Effector memory CD8-positive, alpha-beta T cell (primary cell): ENCODE data around the gene EVI5.

Experiments used
- ATAC-seq: fragments of 150-1000 bp; cut with Tn5 transposase; replicated peaks from 2 replicates; pipeline ENCODE4 v1.10.0; 2021; ENCODE audit warnings: mild to moderate bottlenecking, moderate library complexity
- DNase-seq, 3 experiments: peaks; one replicate each; pipeline ENCODE4 v3.0.0; 2021
- H3K27ac Mint-ChIP-seq, 2 donors: one replicate each; pipeline ENCODE4 v1.8.0; 2022; ENCODE audit warnings: mild to moderate bottlenecking in 2 of 2, mixed read lengths in 2 of 2, moderate library complexity in 2 of 2
- H3K27me3 Mint-ChIP-seq, 2 donors: one replicate each; pipeline ENCODE4 v1.8.0; 2022; ENCODE audit warnings: mixed read lengths in 2 of 2
- H3K36me3 Mint-ChIP-seq: one replicate; pipeline ENCODE4 v1.8.0; 2022; ENCODE audit warnings: mild to moderate bottlenecking, moderate library complexity, mixed read lengths; ENCODE audit not compliant: insufficient read depth
- H3K4me1 Mint-ChIP-seq, 2 donors: one replicate each; pipeline ENCODE4 v1.8.0; 2022; ENCODE audit warnings: low read depth in 2 of 2, mixed read lengths in 2 of 2
- H3K4me3 Mint-ChIP-seq, 2 donors: one replicate each; pipeline ENCODE4 v1.8.0; 2022; ENCODE audit warnings: mild to moderate bottlenecking in 2 of 2, mixed read lengths in 2 of 2, moderate library complexity in 2 of 2
- H3K9me3 Mint-ChIP-seq, 2 donors: one replicate each; pipeline ENCODE4 v1.8.0; 2022; ENCODE audit warnings: mixed read lengths in 2 of 2

EVI5 gene

GRCh38 chr1:92515796-92516201 lies 269.1 kb downstream of the EVI5 start:
- Mint-ChIP-seq H3K27ac (no peak overlapping the region), H3K4me1 (no peaks in the 10 kb centered on the region), H3K4me3 (no peak overlapping the region), H3K27me3 (no peaks in the 10 kb centered on the region), H3K9me3 (no peaks in the 10 kb centered on the region), H3K36me3 (no peaks in the 10 kb centered on the region)
- DNase-seq (no peak), ATAC-seq (no peak)

GRCh38 chr1:92511541-92511940 lies 273.4 kb downstream of the EVI5 start:
- Mint-ChIP-seq H3K4me1 (no peaks in the 10 kb centered on the region), H3K9me3 (no peaks in the 10 kb centered on the region), H3K27me3 (no peaks in the 10 kb centered on the region), H3K27ac (no peak overlapping the region), H3K36me3 (no peaks in the 10 kb centered on the region), H3K4me3 (no peak overlapping the region)
- ATAC-seq: no peak
- DNase-seq: no peak

DNA sequence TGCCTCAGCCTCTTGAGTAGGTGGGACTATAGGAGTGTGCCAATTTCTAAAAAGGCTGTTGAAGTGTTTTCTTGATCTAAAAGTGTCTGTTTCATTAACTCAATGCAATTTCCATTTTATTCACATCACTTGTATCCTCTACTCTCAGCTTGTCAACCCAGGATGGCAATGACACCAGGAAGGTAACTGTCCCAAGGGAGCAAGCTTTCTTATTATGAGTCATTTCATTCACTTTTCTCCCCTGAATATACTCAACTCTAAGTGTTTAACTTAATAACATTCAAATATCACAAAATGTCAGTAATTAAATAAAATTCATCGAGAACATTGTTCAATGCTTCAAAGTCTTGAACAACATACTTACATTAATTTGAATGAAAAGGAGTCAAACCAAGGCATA lies 275.3 kb downstream of the EVI5 start:
- Mint-ChIP-seq H3K27me3 (no peaks in the 10 kb centered on the region), H3K4me1 (peaks cover 0 to 2% of the 10 kb centered on the region in 2 donors), H3K9me3 (no peaks in the 10 kb centered on the region), H3K36me3 (no peaks in the 10 kb centered on the region), H3K27ac (no peak overlapping the region), H3K4me3 (no peak overlapping the region)
- ATAC-seq (no peak), DNase-seq (no peak)

DNA sequence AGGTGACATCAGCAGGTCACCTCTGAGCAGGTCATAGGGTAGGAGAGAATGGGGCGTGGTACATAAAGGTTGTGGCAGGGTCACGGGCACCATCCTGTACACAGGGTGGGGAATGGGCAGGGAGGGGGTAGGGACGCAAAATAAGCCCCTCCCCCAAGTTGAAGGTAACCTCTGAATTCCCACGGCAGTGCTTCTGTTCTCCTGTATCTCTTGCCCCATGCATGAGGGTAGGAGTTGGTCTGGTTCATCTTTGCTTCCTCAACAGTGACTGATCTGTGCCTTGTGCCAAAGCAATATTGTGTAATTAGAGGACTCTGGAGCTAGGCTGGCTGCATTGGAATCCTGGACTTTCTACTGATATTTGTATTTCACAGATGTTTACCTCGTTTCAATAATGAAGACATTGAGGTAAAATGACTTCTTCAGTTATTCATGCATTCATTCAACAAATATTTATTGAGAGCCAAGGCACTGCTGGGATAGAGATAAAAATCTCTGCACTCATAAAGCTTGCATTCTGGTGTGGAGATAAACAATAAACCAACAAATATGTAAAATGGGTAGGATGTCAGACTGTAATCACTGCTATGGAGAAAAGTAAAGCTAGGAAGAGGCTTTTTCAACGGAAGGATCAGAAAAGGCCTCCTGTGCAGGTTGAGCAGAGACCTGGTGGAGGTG lies 279.8 kb downstream of the EVI5 start:
- Mint-ChIP-seq H3K4me1 (peaks cover 3 to 7% of the 10 kb centered on the region in 2 donors), H3K27ac (no peak overlapping the region)
- ATAC-seq: no peak

DNA sequence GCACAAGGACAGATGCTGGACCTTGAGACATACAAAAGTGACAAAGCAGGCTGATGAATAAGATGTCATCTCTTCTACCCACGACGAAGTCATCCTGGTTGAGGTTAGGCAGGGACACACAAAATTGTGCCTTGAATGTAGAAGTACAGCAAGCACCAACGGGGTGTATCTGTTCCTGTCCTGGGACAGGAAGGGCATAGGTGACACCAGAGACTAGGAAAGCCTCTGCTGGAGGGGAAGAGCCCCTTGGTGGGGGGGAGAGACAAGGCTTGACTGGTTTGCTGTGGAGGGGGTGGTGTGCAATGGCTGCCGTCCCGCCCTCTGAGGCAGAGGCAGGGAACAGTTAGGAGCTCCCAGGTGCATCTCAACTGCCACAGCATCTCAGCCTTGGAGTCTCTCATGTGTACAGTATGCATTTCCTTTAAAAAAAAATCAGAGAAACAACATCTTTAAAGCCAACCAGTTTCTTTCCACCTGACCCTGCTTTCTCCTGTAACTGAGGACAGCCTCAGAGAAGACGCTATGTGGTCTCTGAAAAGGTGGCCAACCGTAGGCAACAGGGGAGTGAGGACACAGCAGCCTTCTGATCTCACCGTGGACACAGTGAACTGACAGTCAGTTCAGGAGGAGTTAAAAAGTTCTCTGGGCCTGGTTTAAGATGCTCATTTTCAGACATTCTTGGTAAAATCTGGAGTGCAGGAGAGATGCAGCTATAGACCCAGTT lies 280.5 kb downstream of the EVI5 start:
- no peak for DNase-seq
- peak overlapping the region; percentile 11 to 47 for H3K27ac Mint-ChIP-seq
- H3K4me1 Mint-ChIP-seq: peaks cover 3 to 7% of the 10 kb centered on the region in 2 donors
- no peaks in the 10 kb centered on the region for H3K9me3 Mint-ChIP-seq
- H3K27me3 Mint-ChIP-seq: no peaks in the 10 kb centered on the region
- H3K36me3 Mint-ChIP-seq: no peaks in the 10 kb centered on the region
- no peak overlapping the region for H3K4me3 Mint-ChIP-seq
- ATAC-seq: no peak

More for the DNA sequence above, 279.8 kb downstream of the EVI5 start:
- Mint-ChIP-seq H3K9me3 (no peaks in the 10 kb centered on the region), H3K4me3 (no peak overlapping the region), H3K36me3 (no peaks in the 10 kb centered on the region), H3K27me3 (no peaks in the 10 kb centered on the region)
- DNase-seq: no peak

DNA sequence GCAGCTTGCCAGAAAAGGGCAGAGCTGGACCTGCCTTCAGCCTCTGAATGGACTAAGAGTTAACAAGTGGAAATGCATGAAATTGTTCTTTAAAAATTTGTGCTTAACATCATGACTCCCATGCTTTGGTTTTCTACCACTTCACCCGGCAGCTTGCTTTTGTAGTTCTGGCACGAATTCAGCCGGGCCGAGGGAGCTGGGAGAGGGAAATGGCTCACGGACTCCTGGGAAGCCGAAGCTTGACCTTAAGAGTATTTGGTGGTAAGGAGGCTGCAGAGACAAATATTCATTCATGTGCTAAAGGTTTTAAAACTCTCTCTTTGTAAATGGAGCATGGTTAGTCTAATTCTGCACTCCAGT lies 281.0 kb downstream of the EVI5 start:
- H3K4me1 Mint-ChIP-seq: peaks cover 3 to 7% of the 10 kb centered on the region in 2 donors
- peak overlapping the region; percentile 11 to 47 for H3K27ac Mint-ChIP-seq
- H3K27me3 Mint-ChIP-seq: no peaks in the 10 kb centered on the region
- H3K9me3 Mint-ChIP-seq: no peaks in the 10 kb centered on the region
- H3K36me3 Mint-ChIP-seq: no peaks in the 10 kb centered on the region
- H3K4me3 Mint-ChIP-seq: no peak overlapping the region
- ATAC-seq: no peak
- DNase-seq: no peak

DNA sequence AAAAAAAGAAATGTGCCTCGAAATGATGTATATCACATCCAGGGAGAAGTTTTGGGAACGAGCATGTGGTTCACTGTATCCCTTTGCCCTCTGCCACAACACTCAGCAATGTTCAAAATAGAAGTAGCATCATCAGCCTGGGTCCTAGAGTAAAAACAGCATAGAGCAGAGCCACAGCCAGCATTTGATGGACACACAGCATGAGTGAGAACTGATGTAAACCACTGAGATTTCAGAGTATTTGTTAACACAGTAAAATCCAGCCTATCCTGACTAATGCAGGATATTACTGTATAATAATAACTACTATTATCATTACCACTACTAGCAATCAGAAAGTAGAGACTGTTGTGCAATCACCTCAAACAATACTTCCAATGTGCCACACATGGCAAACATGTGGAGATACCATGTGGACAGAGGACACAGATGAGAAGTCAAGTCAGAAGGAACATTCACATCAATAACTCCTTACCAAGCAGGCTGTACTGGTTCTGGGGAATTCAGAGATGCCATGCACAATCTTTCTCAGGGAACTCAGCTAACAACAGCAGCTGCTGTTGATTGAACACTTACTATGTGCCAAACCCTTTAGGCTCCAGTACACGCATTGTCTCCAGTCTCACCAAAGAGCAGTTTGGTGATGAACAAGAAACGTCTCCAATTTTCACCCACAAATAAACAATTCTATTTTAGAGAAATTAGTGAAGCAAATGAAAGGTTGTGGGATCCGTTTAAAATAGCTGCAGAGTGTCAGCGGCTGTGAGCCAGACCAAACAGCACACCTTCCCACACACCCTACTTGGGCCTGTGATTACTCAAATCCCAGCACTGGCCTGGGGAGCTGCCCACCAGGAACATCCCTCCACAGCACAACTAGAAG lies 281.6 kb downstream of the EVI5 start:
- Mint-ChIP-seq H3K4me3 (no peak overlapping the region), H3K36me3 (no peaks in the 10 kb centered on the region), H3K27me3 (no peaks in the 10 kb centered on the region), H3K9me3 (no peaks in the 10 kb centered on the region), H3K27ac (no peak overlapping the region), H3K4me1 (peaks cover 3 to 7% of the 10 kb centered on the region in 2 donors)
- no peak for ATAC-seq
- DNase-seq: no peak

- H3K4me1 Mint-ChIP-seq: peaks cover 3 to 7% of the 10 kb centered on the region in 2 donors
- H3K27ac Mint-ChIP-seq: peak overlapping the region in 1 of 2 donors; percentile 56
- ATAC-seq (no peak), DNase-seq (no peak)
- H3K9me3 Mint-ChIP-seq: no peaks in the 10 kb centered on the region
- no peaks in the 10 kb centered on the region for H3K36me3 Mint-ChIP-seq
- no peaks in the 10 kb centered on the region for H3K27me3 Mint-ChIP-seq
- no peak overlapping the region for H3K4me3 Mint-ChIP-seq
Measured at GRCh38 chr1:92502247-92502646, 282.7 kb downstream of the EVI5 start.

- H3K36me3 Mint-ChIP-seq: no peaks in the 10 kb centered on the region
- no peak overlapping the region for H3K27ac Mint-ChIP-seq
- ATAC-seq: no peak
- no peaks in the 10 kb centered on the region for H3K27me3 Mint-ChIP-seq
- no peaks in the 10 kb centered on the region for H3K9me3 Mint-ChIP-seq
- no peak overlapping the region for H3K4me3 Mint-ChIP-seq
- H3K4me1 Mint-ChIP-seq: peaks cover 6 to 7% of the 10 kb centered on the region in 2 donors
- DNase-seq: no peak
Measured at GRCh38 chr1:92500552-92500951, 284.4 kb downstream of the EVI5 start.

- peak overlapping the region in 1 of 2 donors; percentile 22 for H3K4me3 Mint-ChIP-seq
- peak; percentile 65 for ATAC-seq
Measured at GRCh38 chr1:92495392-92496063, 289.4 kb downstream of the EVI5 start.

DNA sequence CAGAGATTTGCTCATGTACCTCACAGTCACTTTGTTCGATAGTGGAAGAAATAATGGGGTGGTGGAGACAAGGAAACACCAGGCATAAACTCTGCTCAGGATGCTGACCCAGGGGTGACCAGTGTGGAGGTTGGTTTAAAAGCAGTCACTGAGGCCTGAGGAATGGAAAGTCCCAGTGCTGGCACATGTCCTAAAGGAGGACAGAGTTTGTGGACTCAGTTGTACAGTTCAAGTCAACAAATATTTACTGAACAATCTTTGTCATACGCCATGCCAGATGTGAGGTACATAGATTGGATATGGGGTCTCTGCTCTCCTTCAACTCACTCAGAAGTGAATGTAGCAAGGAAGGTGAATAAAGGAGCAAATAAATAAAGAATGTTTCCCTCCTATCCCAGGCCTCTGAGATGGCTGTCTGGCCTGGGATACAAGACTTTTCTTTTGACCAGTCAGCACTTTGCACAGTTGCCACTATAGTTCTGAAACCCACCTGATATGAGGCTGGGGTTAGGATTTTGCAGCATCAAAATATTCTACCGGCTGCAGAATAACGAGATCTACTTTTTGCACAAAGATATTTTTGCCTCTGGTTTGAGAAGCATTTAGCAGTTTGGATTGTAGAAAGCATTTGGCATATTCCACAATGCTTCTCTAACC lies 290.3 kb downstream of the EVI5 start:
- DNase-seq: no peak
- H3K27ac Mint-ChIP-seq: peak overlapping the region in 1 of 2 donors; percentile 5
- peaks cover 4 to 16% of the 10 kb centered on the region in 2 donors for H3K4me1 Mint-ChIP-seq
- no peak for ATAC-seq
- H3K36me3 Mint-ChIP-seq: no peaks in the 10 kb centered on the region
- H3K9me3 Mint-ChIP-seq: no peaks in the 10 kb centered on the region
- H3K27me3 Mint-ChIP-seq: no peaks in the 10 kb centered on the region
- no peak overlapping the region for H3K4me3 Mint-ChIP-seq

More at GRCh38 chr1:92495392-92496063, 289.4 kb downstream of the EVI5 start:
- Mint-ChIP-seq H3K27ac (peak overlapping the region; percentile 5 to 35), H3K36me3 (no peaks in the 10 kb centered on the region), H3K9me3 (no peaks in the 10 kb centered on the region), H3K4me1 (peaks cover 4 to 16% of the 10 kb centered on the region in 2 donors), H3K27me3 (no peaks in the 10 kb centered on the region)
- DNase-seq: no peak

DNA sequence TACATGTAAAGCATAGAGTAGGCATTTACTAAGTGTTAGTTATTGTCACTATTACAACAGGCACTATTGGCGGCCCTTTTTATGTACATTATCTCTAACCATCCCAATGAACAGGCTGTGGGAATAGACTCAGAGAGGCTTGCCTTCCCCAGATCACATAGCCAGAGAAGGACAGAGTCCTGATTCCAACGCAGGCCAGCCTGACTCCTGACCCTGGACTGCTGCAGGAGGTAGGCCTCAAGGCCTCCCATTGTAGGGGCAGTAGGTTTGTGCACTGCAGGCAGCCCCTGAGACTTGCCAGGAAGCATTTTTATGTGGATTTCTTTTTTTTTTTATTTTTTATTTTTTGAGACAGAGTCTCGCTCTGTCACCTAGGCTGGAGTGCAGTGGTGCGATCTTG lies 291.8 kb downstream of the EVI5 start:
- H3K27ac Mint-ChIP-seq: no peak overlapping the region
- H3K27me3 Mint-ChIP-seq: no peaks in the 10 kb centered on the region
- peaks cover 7 to 29% of the 10 kb centered on the region in 2 donors for H3K4me1 Mint-ChIP-seq
- no peak overlapping the region for H3K4me3 Mint-ChIP-seq
- no peaks in the 10 kb centered on the region for H3K36me3 Mint-ChIP-seq
- no peak for ATAC-seq
- no peak for DNase-seq
- H3K9me3 Mint-ChIP-seq: no peaks in the 10 kb centered on the region

DNA sequence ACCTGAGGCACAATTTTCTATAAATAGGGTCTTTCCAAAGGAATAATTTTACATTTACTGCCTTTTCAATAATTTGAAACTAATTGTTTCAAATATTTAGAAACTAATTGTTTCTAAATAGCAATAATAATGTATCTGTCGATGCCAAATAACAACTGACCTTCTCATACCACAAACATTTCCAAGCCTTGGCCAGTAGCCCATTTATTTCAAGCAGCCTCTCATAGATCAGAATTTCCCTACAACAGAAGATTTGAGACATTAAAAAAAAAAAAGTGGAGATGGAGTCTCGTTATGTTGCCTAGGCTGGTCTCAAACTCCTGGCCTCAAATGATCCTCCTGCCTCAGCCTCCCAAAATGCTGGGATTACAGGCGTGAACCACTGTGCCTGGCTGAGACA lies 296.1 kb downstream of the EVI5 start:
- peak overlapping the region in 1 of 2 donors; percentile 96 for H3K27ac Mint-ChIP-seq

More for the DNA sequence above, 296.1 kb downstream of the EVI5 start:
- Mint-ChIP-seq H3K36me3 (peaks cover 17% of the 10 kb centered on the region), H3K9me3 (no peaks in the 10 kb centered on the region), H3K4me3 (peak overlapping the region in 1 of 2 donors; percentile 98), H3K4me1 (peaks cover 14 to 24% of the 10 kb centered on the region in 2 donors), H3K27me3 (no peaks in the 10 kb centered on the region)
- no peak for ATAC-seq
- no peak for DNase-seq
